Upper lobe of left lung (tissue), 4 donors: Measurements from ENCODE around the gene TEX36.

Experiments used
- EP300 ChIP-seq, 4 donors: sonication (generic); formaldehyde crosslinking; IDR thresholded peaks; one replicate each; pipeline ENCODE4 v1.5.1; 2017; ENCODE audit warnings: antibody characterized with exemption in 4 of 4, control low read depth in 2 of 4
- POLR2AphosphoS5 ChIP-seq, 2 donors: sonication (generic); formaldehyde crosslinking; IDR thresholded peaks; one replicate each; pipeline ENCODE4 v1.5.1; 2017; ENCODE audit warnings: antibody characterized with exemption in 2 of 2
- TF ChIP-seq, protein P1 (sequence below), 6 experiments: fragments of 450-650 bp in 4 of 6; fragments of 200-600 bp in 2 of 6; sonication (generic) in 2 of 6; IDR thresholded peaks; one replicate each; pipeline ENCODE4 v1.5.1; 2016 to 2019; ENCODE audit warnings: antibody characterized with exemption in 6 of 6

- TF ChIP-seq, protein P1, sequence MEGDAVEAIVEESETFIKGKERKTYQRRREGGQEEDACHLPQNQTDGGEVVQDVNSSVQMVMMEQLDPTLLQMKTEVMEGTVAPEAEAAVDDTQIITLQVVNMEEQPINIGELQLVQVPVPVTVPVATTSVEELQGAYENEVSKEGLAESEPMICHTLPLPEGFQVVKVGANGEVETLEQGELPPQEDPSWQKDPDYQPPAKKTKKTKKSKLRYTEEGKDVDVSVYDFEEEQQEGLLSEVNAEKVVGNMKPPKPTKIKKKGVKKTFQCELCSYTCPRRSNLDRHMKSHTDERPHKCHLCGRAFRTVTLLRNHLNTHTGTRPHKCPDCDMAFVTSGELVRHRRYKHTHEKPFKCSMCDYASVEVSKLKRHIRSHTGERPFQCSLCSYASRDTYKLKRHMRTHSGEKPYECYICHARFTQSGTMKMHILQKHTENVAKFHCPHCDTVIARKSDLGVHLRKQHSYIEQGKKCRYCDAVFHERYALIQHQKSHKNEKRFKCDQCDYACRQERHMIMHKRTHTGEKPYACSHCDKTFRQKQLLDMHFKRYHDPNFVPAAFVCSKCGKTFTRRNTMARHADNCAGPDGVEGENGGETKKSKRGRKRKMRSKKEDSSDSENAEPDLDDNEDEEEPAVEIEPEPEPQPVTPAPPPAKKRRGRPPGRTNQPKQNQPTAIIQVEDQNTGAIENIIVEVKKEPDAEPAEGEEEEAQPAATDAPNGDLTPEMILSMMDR (IDR thresholded peaks at IDR 0.05): no peak
- no peak for TF ChIP-seq POLR2AphosphoS5 (IDR thresholded peaks at IDR 0.05)
- TF ChIP-seq EP300 (IDR thresholded peaks at IDR 0.05): no peak
Observed at GRCh38 chr10:125691160-125691981, 8.4 kb upstream of the TEX36 start.
